Liver (tissue), 9 donors: ENCODE results near the gene PNKD. TPM values are rescaled to one million over a fixed set of nuclear protein-coding genes. Genes with fewer than 3 reads are reported as not detected.
"Not testable (repeated sequence)": the region's sequence is repeated elsewhere in the genome, so short reads cannot be mapped to it uniquely, and the experiment has no call there.

Source experiments
- DNase-seq: peaks from one replicate; pipeline ENCODE4 v3.0.0-alpha.2; 2017; ENCODE audit warnings: low spot score
- H3K27ac ChIP-seq, 2 donors: one replicate each; pipeline ENCODE4 v1.7.0; 2013; ENCODE audit warnings: inconsistent platforms in 2 of 2, low read length in 2 of 2, control low read depth in 1 of 2, low read depth in 1 of 2, mild to moderate bottlenecking in 1 of 2
- H3K27me3 ChIP-seq, 4 donors: one replicate each; pipeline versions ENCODE4 v1.6.1 to v1.7.0; 2013; ENCODE audit warnings: low read length in 3 of 4, inconsistent platforms in 1 of 4, mild to moderate bottlenecking in 1 of 4, moderate library complexity in 1 of 4; ENCODE audit not compliant: control insufficient read depth in 4 of 4, insufficient read depth in 4 of 4
- H3K36me3 ChIP-seq, 4 donors: one replicate each; pipeline versions ENCODE4 v1.6.1 to v1.7.0; 2013; ENCODE audit warnings: low read length in 3 of 4, mild to moderate bottlenecking in 3 of 4, low read depth in 1 of 4, moderate library complexity in 1 of 4; ENCODE audit not compliant: control insufficient read depth in 4 of 4, insufficient read depth in 3 of 4
- H3K4me1 ChIP-seq, 4 donors: one replicate each; pipeline versions ENCODE4 v1.6.1 to v1.7.0; 2013; ENCODE audit warnings: low read length in 3 of 4, mild to moderate bottlenecking in 3 of 4, moderate library complexity in 1 of 4; ENCODE audit not compliant: control insufficient read depth in 4 of 4, insufficient read depth in 4 of 4
- H3K4me3 ChIP-seq, 3 donors: one replicate each; pipeline versions ENCODE4 v1.6.1 to v1.7.0; 2013; ENCODE audit warnings: low read length in 3 of 3, control low read depth in 1 of 3, low read depth in 1 of 3, mild to moderate bottlenecking in 1 of 3
- H3K9ac ChIP-seq, 2 donors: one replicate each; pipeline ENCODE4 v1.7.0; 2013; ENCODE audit warnings: low read length in 2 of 2, mild to moderate bottlenecking in 2 of 2, moderate library complexity in 2 of 2, control low read depth in 1 of 2, low read depth in 1 of 2
- H3K9me3 ChIP-seq, 4 donors: one replicate each; pipeline versions ENCODE4 v1.6.1 to v1.7.0; 2013; ENCODE audit warnings: low read length in 3 of 4; ENCODE audit not compliant: control insufficient read depth in 4 of 4
- CTCF ChIP-seq: fragments of 150-350 bp; IDR thresholded peaks from 2 replicates; pipeline ENCODE4 v1.5.1; 2017; ENCODE audit warnings: improper control_type of control experiment, low read depth, low read length; ENCODE audit not compliant: missing input control
- EGR1 ChIP-seq, 2 donors: IDR thresholded peaks; 2 replicates each; pipeline ENCODE4 v1.6.1; 2016 to 2018; ENCODE audit warnings: antibody characterized with exemption in 2 of 2, low read depth in 2 of 2
- FOXA1 ChIP-seq: IDR thresholded peaks from 2 replicates; pipeline ENCODE4 v1.6.1; 2016; ENCODE audit warnings: antibody characterized with exemption
- FOXA2 ChIP-seq: IDR thresholded peaks from 2 replicates; pipeline ENCODE4 v1.6.1; 2016; ENCODE audit warnings: antibody characterized with exemption
- GABPA ChIP-seq, 2 donors: IDR thresholded peaks in 1 of 2; conservative IDR thresholded peaks in 1 of 2; 2 replicates each; pipeline ENCODE4 v1.6.1; 2016; ENCODE audit warnings: antibody characterized with exemption in 2 of 2, mild to moderate bottlenecking in 1 of 2, moderate library complexity in 1 of 2
- HNF4A ChIP-seq, 2 donors: conservative IDR thresholded peaks; 2 replicates each; pipeline ENCODE4 v1.6.1; 2016; ENCODE audit warnings: antibody characterized with exemption in 2 of 2, mild to moderate bottlenecking in 2 of 2
- HNF4G ChIP-seq: IDR thresholded peaks from 2 replicates; pipeline ENCODE4 v1.6.1; 2016; ENCODE audit warnings: antibody characterized with exemption
- JUND ChIP-seq, 2 donors: IDR thresholded peaks; 2 replicates each; pipeline ENCODE4 v1.6.1; 2016; ENCODE audit warnings: antibody characterized with exemption in 2 of 2
- MAX ChIP-seq: IDR thresholded peaks from 2 replicates; pipeline ENCODE4 v1.6.1; 2016; ENCODE audit warnings: antibody characterized with exemption
- RAD21 ChIP-seq, 2 donors: IDR thresholded peaks; 2 replicates each; pipeline ENCODE4 v1.6.1; 2016; ENCODE audit warnings: antibody characterized with exemption in 2 of 2, mild to moderate bottlenecking in 2 of 2
- REST ChIP-seq: IDR thresholded peaks from 2 replicates; pipeline ENCODE4 v1.6.1; 2016; ENCODE audit warnings: antibody characterized with exemption, mild to moderate bottlenecking
- RXRA ChIP-seq, 2 donors: IDR thresholded peaks; 2 replicates each; pipeline ENCODE4 v1.6.1; 2017 to 2018; ENCODE audit warnings: antibody characterized with exemption in 2 of 2, mild to moderate bottlenecking in 1 of 2
- SP1 ChIP-seq: IDR thresholded peaks from 2 replicates; pipeline ENCODE4 v1.6.1; 2018; ENCODE audit warnings: antibody characterized with exemption, mild to moderate bottlenecking
- TAF1 ChIP-seq: conservative IDR thresholded peaks from 2 replicates; pipeline ENCODE4 v1.6.1; 2016; ENCODE audit warnings: antibody characterized with exemption, mild to moderate bottlenecking
- YY1 ChIP-seq: IDR thresholded peaks from 2 replicates; pipeline ENCODE4 v1.6.1; 2016; ENCODE audit warnings: antibody characterized with exemption, mild to moderate bottlenecking
- ZBTB33 ChIP-seq: IDR thresholded peaks from 2 replicates; pipeline ENCODE4 v1.6.1; 2016; ENCODE audit warnings: antibody characterized with exemption
- WGBS: extraction: QIAGEN DNeasy Blood & Tissue Kit; methylation state at CpG from one replicate; pipeline ENCODE4 v1.1.7; 2013; 5-methylcytosine and 5-hydroxymethylcytosine counted together
- polyA plus RNA-seq, 2 donors: library from polyadenylated mRNA; stranded (reverse) in 1 of 2; unstranded in 1 of 2; fragments of 200-250 nt in 1 of 2; fragments of >200 nt in 1 of 2; fragmentation: Nextera tagmentation in 1 of 2; extraction: Ambion mirVana in 1 of 2; gene quantifications; one replicate each; pipeline versions ENCODE4 v1.2.1 to v1.2.3, GENCODE V29; 2013 to 2015
- total RNA-seq, 2 donors: library from RNA; depleted of rRNA; stranded (reverse); fragments of >200 nt; gene quantifications; one replicate each; pipeline ENCODE4 v1.2.3, GENCODE V29; 2014
- donor health status: healthy.
- donor health status: healthy.
- donor health status: healthy.
- donor health status: healthy.
- donor health status: healthy.

The PNKD gene
- total and polyA plus RNA-seq, 4 donors: 28.5 to 161 (median 94.9) TPM

- not testable (repeated sequence) for H3K9me3 ChIP-seq, H3K27me3 ChIP-seq, H3K36me3 ChIP-seq, H3K9ac ChIP-seq, H3K4me3 ChIP-seq, DNase-seq
- peak overlapping the region in 1 of 2 donors; percentile 29 for H3K27ac ChIP-seq
- peaks cover 6 to 21% (median 13%) of the 10 kb centered on the region in 4 donors for H3K4me1 ChIP-seq
- WGBS: 68% methylated on average over 11 of the region's 11 CpGs
- TF ChIP-seq JUND (IDR thresholded peaks at IDR 0.05) (peak in 1 of 2 donors; percentile 23), HNF4A (conservative IDR thresholded peaks at IDR 0.05) (peak; percentile 13 to 59), REST (peak; percentile 17)
These were observed 41.4 kb downstream of the PNKD start for GRCh38 chr2:218311541-218312266.

GRCh38 chr2:218312267-218312756 is 42.0 kb downstream of the PNKD start:
- TF ChIP-seq EGR1 (IDR thresholded peaks at IDR 0.05; ENCODE audit: low read depth in 2 of 2) (no peak), HNF4G (no peak), TAF1 (no peak), MAX (no peak), SP1 (no peak), FOXA2 (no peak), ZBTB33 (peak; percentile 22), GABPA (IDR thresholded peaks at IDR 0.05 in 1 of 2, conservative IDR thresholded peaks at IDR 0.05 in 1 of 2) (no peak), HNF4A (conservative IDR thresholded peaks at IDR 0.05) (peak in 1 of 2 donors; percentile 35)
- no peak for DNase-seq
- Histone ChIP-seq H3K4me1 (peaks cover 6 to 19% (median 12%) of the 10 kb centered on the region in 4 donors), H3K36me3 (no peaks in the 10 kb centered on the region), H3K27ac (peak overlapping the region; percentile 7 to 29), H3K4me3 (no peak overlapping the region), H3K27me3 (no peaks in the 10 kb centered on the region), H3K9me3 (no peaks in the 10 kb centered on the region), H3K9ac (no peak overlapping the region)
- whole genome bisulfite sequencing: 25% methylated on average over 2 of the region's 2 CpGs

GRCh38 chr2:218313356-218313755 is 43.0 kb downstream of the PNKD start:
- Histone ChIP-seq H3K4me1 (peaks cover 6 to 19% (median 12%) of the 10 kb centered on the region in 4 donors), H3K4me3 (no peak overlapping the region), H3K27me3 (no peaks in the 10 kb centered on the region), H3K9ac (no peak overlapping the region), H3K9me3 (no peaks in the 10 kb centered on the region), H3K27ac (peak overlapping the region in 1 of 2 donors; percentile 19), H3K36me3 (no peaks in the 10 kb centered on the region)
- DNase-seq: no peak
- WGBS: 42% methylated on average over 1 of the region's 1 CpG
- TF ChIP-seq SP1 (peak; percentile 85), REST (no peak), FOXA1 (no peak), CTCF (no peak), RXRA (IDR thresholded peaks at IDR 0.05) (peak in 1 of 2 donors; percentile 48), RAD21 (IDR thresholded peaks at IDR 0.05) (peak in 1 of 2 donors; percentile 15), YY1 (no peak), GABPA (IDR thresholded peaks at IDR 0.05 in 1 of 2, conservative IDR thresholded peaks at IDR 0.05 in 1 of 2) (no peak)
